Skeletal muscle satellite cell (primary cell): ENCODE measurements around the gene CD5L. TPM values are rescaled to one million over a fixed set of nuclear protein-coding genes. Genes with fewer than 3 reads are reported as not detected.

Source experiments
- H3K27me3 ChIP-seq: 2 replicates; pipeline ENCODE4 v1.7.0; 2013; ENCODE audit warnings: low read length; ENCODE audit not compliant: control insufficient read depth, insufficient read depth
- H3K36me3 ChIP-seq: 2 replicates; pipeline ENCODE4 v1.7.0; 2013; ENCODE audit warnings: mild to moderate bottlenecking, control low read depth, low read length; ENCODE audit not compliant: insufficient read depth
- H3K4me1 ChIP-seq: 2 replicates; pipeline ENCODE4 v1.7.0; 2013; ENCODE audit warnings: low read length; ENCODE audit not compliant: control insufficient read depth, insufficient read depth
- H3K4me2 ChIP-seq: 2 replicates; pipeline ENCODE4 v1.7.0; 2013; ENCODE audit warnings: mild to moderate bottlenecking, low read length
- H3K4me3 ChIP-seq: 2 replicates; pipeline ENCODE4 v1.7.0; 2013; ENCODE audit warnings: low read length
- H3K9ac ChIP-seq: 2 replicates; pipeline ENCODE4 v1.7.0; 2013; ENCODE audit warnings: mild to moderate bottlenecking, low read depth, low read length, moderate library complexity
- H3K9me3 ChIP-seq: replicated peaks from 2 replicates; pipeline ENCODE4 v1.7.0; 2013; ENCODE audit warnings: mild to moderate bottlenecking, control low read depth, low read length
- total RNA-seq: library from RNA; depleted of rRNA; stranded (reverse); fragments of >200 nt; gene quantifications from 2 replicates; pipeline ENCODE4 v1.2.3, GENCODE V29; 2012; rRNA removed

CD5L gene
- not detected in 2 replicates for total RNA-seq

- no peaks in the 10 kb centered on the region for H3K4me1 ChIP-seq
- no peaks in the 10 kb centered on the region for H3K36me3 ChIP-seq
- no peaks in the 10 kb centered on the region for H3K9me3 ChIP-seq
- no peak within 1 kb of the TSS for H3K4me3 ChIP-seq
- no peak within 1 kb of the TSS for H3K4me2 ChIP-seq
- H3K27me3 ChIP-seq: no peaks in the 10 kb centered on the region
- no peak within 1 kb of the TSS for H3K9ac ChIP-seq
These were observed at the start of gene CD5L for GRCh38 chr1:157841708-157842107. Gene CD5L, minus strand, starts transcription at chr1:157841808. Its CDS starts 107 bp downstream, at chr1:157841701.

- H3K4me1 ChIP-seq: no peaks in the 10 kb centered on the region
- no peak overlapping the region for H3K9ac ChIP-seq
- no peak overlapping the region for H3K4me2 ChIP-seq
- H3K36me3 ChIP-seq: no peaks in the 10 kb centered on the region
- H3K4me3 ChIP-seq: no peak overlapping the region
- H3K27me3 ChIP-seq: no peaks in the 10 kb centered on the region
- no peaks in the 10 kb centered on the region for H3K9me3 ChIP-seq
These were observed 41.0 kb upstream of the CD5L start for GRCh38 chr1:157882580-157882979.

- Histone ChIP-seq H3K36me3 (no peaks in the 10 kb centered on the region), H3K4me1 (no peaks in the 10 kb centered on the region), H3K27me3 (peaks cover 3% of the 10 kb centered on the region), H3K9me3 (no peaks in the 10 kb centered on the region), H3K9ac (no peak overlapping the region), H3K4me2 (no peak overlapping the region), H3K4me3 (no peak overlapping the region)
These were observed 39.0 kb upstream of the CD5L start for GRCh38 chr1:157880621-157881020.

GRCh38 chr1:157878059-157878458 is 36.5 kb upstream of the CD5L start:
- Histone ChIP-seq H3K27me3 (peaks cover 3% of the 10 kb centered on the region), H3K9ac (no peak overlapping the region), H3K4me2 (no peak overlapping the region), H3K4me1 (no peaks in the 10 kb centered on the region), H3K36me3 (no peaks in the 10 kb centered on the region), H3K9me3 (no peaks in the 10 kb centered on the region), H3K4me3 (no peak overlapping the region)

GRCh38 chr1:157870490-157870889 is 28.9 kb upstream of the CD5L start:
- Histone ChIP-seq H3K36me3 (no peaks in the 10 kb centered on the region), H3K9ac (no peak overlapping the region), H3K9me3 (no peaks in the 10 kb centered on the region), H3K4me1 (no peaks in the 10 kb centered on the region), H3K4me2 (no peak overlapping the region), H3K27me3 (peaks cover 10% of the 10 kb centered on the region), H3K4me3 (no peak overlapping the region)

- Histone ChIP-seq H3K4me3 (no peak overlapping the region), H3K27me3 (peaks cover 10% of the 10 kb centered on the region), H3K36me3 (no peaks in the 10 kb centered on the region), H3K9me3 (no peaks in the 10 kb centered on the region), H3K9ac (no peak overlapping the region), H3K4me2 (no peak overlapping the region), H3K4me1 (no peaks in the 10 kb centered on the region)
These were observed 27.0 kb upstream of the CD5L start for GRCh38 chr1:157868654-157869053.

GRCh38 chr1:157862114-157863070 is 20.8 kb upstream of the CD5L start:
- Histone ChIP-seq H3K4me2 (no peak overlapping the region), H3K9ac (no peak overlapping the region)

GRCh38 chr1:157856538-157856937 is 14.9 kb upstream of the CD5L start:
- no peaks in the 10 kb centered on the region for H3K9me3 ChIP-seq
- no peak overlapping the region for H3K4me3 ChIP-seq
- H3K9ac ChIP-seq: no peak overlapping the region
- no peak overlapping the region for H3K4me2 ChIP-seq
- no peaks in the 10 kb centered on the region for H3K4me1 ChIP-seq
- no peaks in the 10 kb centered on the region for H3K27me3 ChIP-seq
- H3K36me3 ChIP-seq: no peaks in the 10 kb centered on the region

More at GRCh38 chr1:157862114-157863070, 20.8 kb upstream of the CD5L start:
- no peak overlapping the region for H3K4me3 ChIP-seq
- no peaks in the 10 kb centered on the region for H3K36me3 ChIP-seq
- H3K9me3 ChIP-seq: no peaks in the 10 kb centered on the region
- no peaks in the 10 kb centered on the region for H3K4me1 ChIP-seq
- peaks cover 10% of the 10 kb centered on the region for H3K27me3 ChIP-seq

GRCh38 chr1:157852476-157852875 is 10.9 kb upstream of the CD5L start:
- no peaks in the 10 kb centered on the region for H3K36me3 ChIP-seq
- H3K27me3 ChIP-seq: no peaks in the 10 kb centered on the region
- H3K4me1 ChIP-seq: no peaks in the 10 kb centered on the region
- H3K4me2 ChIP-seq: no peak overlapping the region
- no peaks in the 10 kb centered on the region for H3K9me3 ChIP-seq
- H3K9ac ChIP-seq: no peak overlapping the region
- H3K4me3 ChIP-seq: no peak overlapping the region

GRCh38 chr1:157849229-157849875 is 7.7 kb upstream of the CD5L start:
- no peak overlapping the region for H3K4me3 ChIP-seq
- H3K27me3 ChIP-seq: no peaks in the 10 kb centered on the region
- H3K9ac ChIP-seq: no peak overlapping the region
- no peaks in the 10 kb centered on the region for H3K9me3 ChIP-seq
- no peaks in the 10 kb centered on the region for H3K36me3 ChIP-seq
- H3K4me1 ChIP-seq: no peaks in the 10 kb centered on the region
- no peak overlapping the region for H3K4me2 ChIP-seq

GRCh38 chr1:157844089-157844830 is 2.7 kb upstream of the CD5L start:
- no peaks in the 10 kb centered on the region for H3K9me3 ChIP-seq
- no peaks in the 10 kb centered on the region for H3K27me3 ChIP-seq
- no peak overlapping the region for H3K4me2 ChIP-seq
- no peaks in the 10 kb centered on the region for H3K36me3 ChIP-seq
- no peak overlapping the region for H3K9ac ChIP-seq
- H3K4me1 ChIP-seq: no peaks in the 10 kb centered on the region
- no peak overlapping the region for H3K4me3 ChIP-seq
